Measurements from ENCODE around the gene TSEN2.

TSEN2 gene

GRCh38 chr3:12557473-12558100, 73.3 kb downstream of the TSEN2 start:
- peak; percentile 53 for DNase-seq

GRCh38 chr3:12558706-12559105, 74.4 kb downstream of the TSEN2 start:
- DNase-seq, result no peak

- no peak for DNase-seq
Observed at GRCh38 chr3:12559520-12559919, 75.2 kb downstream of the TSEN2 start.

- DNase-seq, result no peak
Observed at GRCh38 chr3:12560505-12561190, 76.4 kb downstream of the TSEN2 start.

GRCh38 chr3:12561397-12561796, 77.1 kb downstream of the TSEN2 start:
- no peak for DNase-seq

- no peak for DNase-seq
Observed at GRCh38 chr3:12562451-12562850, 78.2 kb downstream of the TSEN2 start.

- DNase-seq, result no peak
Observed at GRCh38 chr3:12566976-12567375, 82.7 kb downstream of the TSEN2 start.

- no peak for DNase-seq
Observed at GRCh38 chr3:12568747-12569146, 84.5 kb downstream of the TSEN2 start.

- no peak for DNase-seq
Observed at GRCh38 chr3:12569836-12570235, 85.6 kb downstream of the TSEN2 start.

GRCh38 chr3:12571986-12572385, 87.7 kb downstream of the TSEN2 start:
- DNase-seq, result no peak

GRCh38 chr3:12574131-12574530, 89.9 kb downstream of the TSEN2 start:
- DNase-seq, result no peak

GRCh38 chr3:12574661-12575060, 90.4 kb downstream of the TSEN2 start:
- no peak for DNase-seq

GRCh38 chr3:12577379-12577778, 93.1 kb downstream of the TSEN2 start:
- no peak for DNase-seq

GRCh38 chr3:12578742-12579141, 94.5 kb downstream of the TSEN2 start:
- no peak for DNase-seq

- no peak for DNase-seq
Observed at GRCh38 chr3:12579456-12579855, 95.2 kb downstream of the TSEN2 start.

GRCh38 chr3:12579905-12580304, 95.6 kb downstream of the TSEN2 start:
- DNase-seq, result no peak

GRCh38 chr3:12582730-12583129, 98.5 kb downstream of the TSEN2 start:
- no peak for DNase-seq

All from hematopoietic multipotent progenitor cell treated with erythropoietin and hydrocortisone succinate and interleukin-3 and kit ligand, for 8 days (in vitro differentiated cells).